ENCODE results near the gene TTLL5. TPM values are rescaled to one million over a fixed set of nuclear protein-coding genes. Genes with fewer than 3 reads are reported as not detected.

TTLL5 gene
- total and polyA plus RNA-seq, 2 of the 4 experiments (the other 2 are of a cell fraction): 11.9 to 16.7 TPM

DNA sequence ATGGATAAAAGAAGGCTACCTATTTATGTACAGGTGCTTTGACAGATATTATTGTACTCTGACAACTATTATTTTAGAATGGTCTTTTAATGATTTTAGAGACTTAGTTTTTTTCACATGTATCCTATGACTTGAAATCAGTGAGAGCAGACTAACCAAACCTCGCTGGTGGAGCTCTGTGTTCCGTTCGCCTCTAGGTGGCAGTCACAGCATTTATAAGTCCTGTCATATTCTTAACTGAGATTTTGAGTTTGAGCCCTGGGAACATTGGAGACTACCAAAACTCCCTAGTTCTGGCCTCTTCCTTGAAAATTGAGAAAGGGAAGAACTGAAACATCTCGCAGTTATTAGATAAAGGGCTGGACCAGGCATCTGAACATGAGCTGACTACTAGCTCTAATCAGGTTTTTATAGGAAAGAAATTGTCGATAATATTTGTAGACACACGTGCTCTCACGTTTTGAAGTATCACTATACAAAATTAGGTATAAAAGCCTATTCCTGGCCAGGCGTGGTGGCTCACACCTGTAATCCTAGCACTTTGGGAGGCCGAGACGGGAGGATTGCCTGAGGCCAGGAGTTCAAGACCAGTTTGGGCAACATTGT, 48.3 kb downstream of the TTLL5 start:
- Histone ChIP-seq H3K4me1 (ENCODE audit: control insufficient read depth, insufficient read depth, low read length) (peaks cover 8% of the 10 kb centered on the region; the same call in 1 of the 2 replicates), H3K9ac (ENCODE audit: low read depth, low read length) (no peak overlapping the region), H4K8ac (ENCODE audit: low read depth in 2 of 2, low read length in 2 of 2) (no peak overlapping the region), H3K23ac (ENCODE audit: low read depth, low read length) (no peak overlapping the region), H4K5ac (ENCODE audit: low read depth, low read length) (no peak overlapping the region), H2BK15ac (ENCODE audit: low read depth, low read length) (no peak overlapping the region), H3K4me3 (ENCODE audit: insufficient read depth, low read depth, low read length) (no peak overlapping the region), H2BK120ac (ENCODE audit: low read depth, low read length) (no peak overlapping the region), H3K79me1 (ENCODE audit: low read depth in 1 of 2, low read length in 2 of 2) (no peaks in the 10 kb centered on the region), H2AFZ (replicated peaks; ENCODE audit: low read length, poor library complexity) (no peak overlapping the region), H3K18ac (ENCODE audit: low read depth, low read length) (no peak overlapping the region), H3K9me1 (ENCODE audit: insufficient read depth, low read length) (no peaks in the 10 kb centered on the region), H3K56ac (ENCODE audit: extremely low read depth, insufficient read depth, low read length) (no peak overlapping the region), H2BK5ac (ENCODE audit: low read depth, low read length, poor library complexity, severe bottlenecking) (no peak overlapping the region), H2AK5ac (ENCODE audit: low read depth, low read length) (no peak overlapping the region), H3K14ac (replicated peaks; ENCODE audit: low read depth, low read length) (no peak overlapping the region), H3K9me3 (ENCODE audit: control insufficient read depth, insufficient read depth, low read length) (no peaks in the 10 kb centered on the region), H3K27me3 (ENCODE audit: control insufficient read depth, insufficient read depth, low read length) (peaks cover 2% of the 10 kb centered on the region; the same call in 1 of the 2 replicates), H2BK20ac (ENCODE audit: low read depth, low read length) (no peak overlapping the region), H4K20me1 (ENCODE audit: insufficient read depth, low read length) (peaks cover 9% of the 10 kb centered on the region), H3K36me3 (ENCODE audit: control insufficient read depth, insufficient read depth, low read length) (no peaks in the 10 kb centered on the region), H2AK9ac (replicated peaks; ENCODE audit: low read depth, low read length, poor library complexity) (no peak overlapping the region), H3K27ac (ENCODE audit: insufficient read depth, low read length) (no peak overlapping the region), H3K4me2 (ENCODE audit: low read depth, low read length) (no peak overlapping the region), H3K4ac (ENCODE audit: low read depth, low read length) (no peak overlapping the region), H4K91ac (ENCODE audit: insufficient read depth, low read depth, low read length) (no peak overlapping the region)
- no CpG with 5 or more reads among the region's 10 CpGs for WGBS, 2 experiments (ENCODE audit: extremely low coverage in 2 of 2, insufficient read length in 1 of 2)
- TF ChIP-seq SMC3 (IDR thresholded peaks at IDR 0.05; ENCODE audit: low read depth, low read length) (peak; percentile 74), RAD21 (IDR thresholded peaks at IDR 0.05; ENCODE audit: low read length) (peak; percentile 82), CTCF (conservative IDR thresholded peaks at IDR 0.05; ENCODE audit: low read depth, low read length) (peak; percentile 84), USF2 (IDR thresholded peaks at IDR 0.05; ENCODE audit: low read depth, low read length) (no peak)
- ATAC-seq (ENCODE audit: low read depth) (peak; percentile 87), DNase-seq (peak; percentile 88)
- no TSS peak for BruUV-seq (replicated peaks)
- CTCF ChIA-PET: interaction anchor here (0.6 to 4.2 kb wide), 17 partner anchors 9 to 679 kb away, joined by 3 to 63 read pairs (median 3); partner anchors contain the start of genes IFT43 and TGFB3
- dilution Hi-C loops (cut with HindIII; ENCODE audit: low sequenced_read_pairs, unreplicated experiment): no loop called here
- intact Hi-C loops (cut with micrococcal nuclease): loop anchor here (2.0 kb wide), 1 partner anchor 341 kb away; no protein-coding TSS in a partner anchor
- POLR2A ChIA-PET (ENCODE audit: unreplicated experiment): no interaction called here
- in situ Hi-C loops (cut with MboI; ENCODE audit: low sequenced_read_pairs): loop anchor here (25.0 kb wide), 2 partner anchors 653 to 928 kb away; no protein-coding TSS in a partner anchor
